ENCODE results near the gene RNF186.
A peak's percentile ranks its signal among the peaks of the same experiment; 100 is the strongest.
"Not testable (repeated sequence)": the region's sequence is repeated elsewhere in the genome, so short reads cannot be mapped to it uniquely, and the experiment has no call there.

RNF186 gene

DNA sequence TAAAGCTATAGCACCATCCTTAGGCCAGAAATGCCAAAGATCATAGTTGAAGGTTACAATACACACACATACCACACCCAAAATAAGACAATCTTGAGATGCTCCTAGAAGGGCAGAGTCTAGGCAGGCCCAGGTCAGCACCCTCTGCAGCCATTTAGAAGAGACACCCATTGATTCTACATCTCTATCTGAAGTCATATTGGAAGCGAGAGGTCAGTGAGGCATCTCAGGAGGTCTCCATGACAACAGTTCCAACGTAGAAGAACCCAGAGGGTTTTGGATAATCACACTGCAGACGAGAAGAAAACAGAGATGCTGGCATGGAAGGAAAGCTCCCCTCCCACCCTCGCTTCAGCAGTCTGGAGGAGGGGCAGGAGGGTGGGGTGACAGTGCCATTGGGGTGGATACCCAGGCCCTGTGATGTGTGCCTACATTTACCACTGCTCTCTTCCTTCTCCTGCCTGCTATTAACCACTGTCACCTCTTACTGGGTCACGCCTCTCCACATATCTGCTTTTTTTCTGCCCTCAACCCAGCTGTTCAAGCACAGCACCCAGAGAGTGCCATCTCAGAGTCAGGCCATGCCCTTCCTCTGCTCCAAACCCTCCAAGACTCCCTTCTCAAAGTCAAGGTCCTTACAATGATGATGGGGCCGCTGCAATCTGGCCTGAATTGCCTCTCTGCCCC, 21.6 kb downstream of the RNF186 start:
- DNase-seq, result no peak

DNA sequence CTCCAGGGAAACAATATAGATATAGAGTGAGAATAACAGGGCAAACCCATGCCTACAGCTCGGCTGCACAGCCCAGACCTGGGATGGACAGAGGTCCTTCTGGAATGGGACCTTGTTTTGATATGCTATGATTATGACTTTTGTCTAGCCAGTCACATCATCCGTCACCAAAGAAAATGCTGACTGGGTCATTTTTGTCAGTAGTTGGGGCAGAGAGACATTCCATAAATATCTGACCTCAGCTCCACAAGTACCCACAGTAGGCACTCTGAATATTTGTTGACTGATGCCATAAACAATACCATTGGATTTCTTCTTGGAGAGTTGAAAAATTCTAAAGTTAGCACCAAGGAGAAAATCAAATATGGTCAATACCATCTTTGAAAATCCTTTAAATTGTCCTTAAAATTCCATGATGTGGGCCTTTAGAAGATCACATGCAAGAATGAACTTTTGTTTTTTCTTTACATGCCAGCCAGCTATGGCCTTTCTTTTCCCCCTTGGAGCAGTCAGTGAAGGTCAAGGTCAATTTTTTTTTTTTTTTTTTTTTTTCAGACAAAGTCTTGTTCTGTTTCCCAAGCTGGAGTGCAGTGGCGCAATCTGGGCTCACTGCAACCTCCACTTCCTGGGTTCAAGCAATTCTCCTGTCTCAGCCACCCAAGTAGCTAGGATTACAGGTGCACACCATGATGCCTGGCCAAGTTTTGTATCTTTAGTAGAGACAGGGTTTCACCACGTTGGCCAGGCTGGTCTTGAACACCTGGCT, 22.7 kb downstream of the RNF186 start:
- no peak for DNase-seq

GRCh38 chr1:19790061-19790975, 24.8 kb downstream of the RNF186 start:
- DNase-seq, result not testable (repeated sequence)

DNA sequence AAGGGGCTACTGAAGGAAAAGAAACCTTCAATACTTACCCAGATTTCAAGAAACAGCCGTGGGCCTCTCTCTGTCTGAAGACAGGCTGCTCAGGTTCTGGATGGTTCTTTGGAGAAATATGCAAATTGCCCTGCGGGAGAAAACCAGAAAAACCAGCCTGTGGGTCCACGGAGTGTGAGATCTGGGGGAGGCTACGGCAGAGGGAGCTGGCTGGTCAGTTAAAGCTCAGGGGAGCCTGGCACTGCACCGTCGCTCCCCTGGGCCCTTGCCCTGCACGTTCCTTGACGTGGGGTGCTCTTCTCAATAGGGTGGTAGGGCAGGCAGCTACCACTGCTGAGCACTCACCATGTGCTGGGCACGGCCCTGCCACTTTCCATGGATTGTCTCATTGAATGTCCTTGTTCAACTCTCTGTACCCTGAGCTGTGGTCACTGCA, 28.1 kb downstream of the RNF186 start:
- DNase-seq, result no peak

- no peak for DNase-seq
These were observed 29.4 kb downstream of the RNF186 start for GRCh38 chr1:19785660-19786059.

GRCh38 chr1:19780267-19780877, 34.7 kb downstream of the RNF186 start:
- DNase-seq, result no peak

DNA sequence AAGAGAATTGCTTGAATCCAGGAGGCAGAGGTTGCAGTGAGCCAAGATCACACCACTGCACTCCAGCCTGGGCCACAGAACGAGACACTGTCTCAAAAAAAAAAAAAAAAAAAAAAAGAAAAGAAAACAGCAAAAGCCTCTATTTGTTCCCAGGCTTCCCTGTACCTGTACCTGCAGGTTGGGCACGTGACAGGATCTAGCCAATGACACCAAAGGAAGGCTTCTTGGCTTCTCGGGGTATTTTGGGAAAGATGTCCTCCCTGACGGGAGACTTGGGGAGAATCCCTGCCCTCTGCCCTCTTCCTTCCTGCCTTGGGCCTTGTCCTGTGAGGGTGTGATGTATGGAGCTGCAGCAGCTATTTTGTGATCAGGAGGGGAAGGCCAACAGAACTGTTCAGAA, 38.1 kb downstream of the RNF186 start:
- no peak for DNase-seq

DNA sequence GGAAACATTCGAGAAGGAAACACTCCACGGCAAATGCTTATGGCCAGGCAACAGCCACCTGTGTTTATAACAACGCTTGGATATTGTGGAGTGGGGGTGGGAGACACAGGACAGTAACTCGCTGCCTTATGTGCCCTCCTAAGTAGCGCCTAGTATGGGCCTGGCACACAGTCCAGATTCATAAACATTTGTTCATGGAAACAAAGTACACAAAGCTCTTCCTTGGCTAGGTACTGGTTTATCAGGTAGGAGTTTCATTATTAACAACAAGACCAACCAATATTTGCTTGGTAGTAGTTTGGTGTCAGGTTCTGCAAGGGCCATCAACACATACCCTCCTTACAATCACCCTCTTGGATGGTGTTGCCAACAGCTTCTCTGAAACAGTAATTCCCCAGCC, 38.8 kb downstream of the RNF186 start:
- DNase-seq, result no peak

- DNase-seq, result no peak
These were observed 39.3 kb downstream of the RNF186 start for GRCh38 chr1:19775831-19776230.

- DNase-seq, result no peak
These were observed 39.8 kb downstream of the RNF186 start for GRCh38 chr1:19775317-19775716.

DNA sequence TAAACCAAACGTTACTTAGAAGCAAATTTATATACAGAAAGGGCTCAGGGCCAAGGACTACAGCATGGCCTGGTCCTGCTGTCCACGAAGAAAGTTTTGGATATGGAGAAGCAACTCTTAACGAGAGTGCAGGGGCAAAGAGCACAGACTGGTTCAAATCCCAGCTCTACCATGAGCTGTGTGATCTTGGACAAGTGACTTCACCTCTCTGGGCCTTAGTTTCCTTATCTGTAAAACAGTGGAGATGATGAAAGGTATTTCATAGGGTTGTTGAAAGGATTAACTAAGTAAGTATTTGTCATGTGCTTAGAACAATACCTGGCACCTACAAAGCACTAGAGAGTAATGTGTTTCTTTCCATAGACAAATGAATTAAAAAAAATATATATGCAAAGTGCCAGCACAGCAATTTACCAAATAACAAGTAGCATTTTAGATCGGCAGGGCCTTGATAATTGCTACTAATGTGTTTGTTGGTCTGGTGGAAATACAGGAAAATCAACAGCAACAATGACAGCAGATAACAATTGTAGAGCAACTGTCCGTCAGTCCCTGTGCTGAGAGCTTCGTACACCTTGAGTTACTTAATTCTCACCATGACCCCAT, 40.8 kb downstream of the RNF186 start:
- DNase-seq, result no peak

- no peak for DNase-seq
These were observed 41.6 kb downstream of the RNF186 start for GRCh38 chr1:19773485-19773884.

DNA sequence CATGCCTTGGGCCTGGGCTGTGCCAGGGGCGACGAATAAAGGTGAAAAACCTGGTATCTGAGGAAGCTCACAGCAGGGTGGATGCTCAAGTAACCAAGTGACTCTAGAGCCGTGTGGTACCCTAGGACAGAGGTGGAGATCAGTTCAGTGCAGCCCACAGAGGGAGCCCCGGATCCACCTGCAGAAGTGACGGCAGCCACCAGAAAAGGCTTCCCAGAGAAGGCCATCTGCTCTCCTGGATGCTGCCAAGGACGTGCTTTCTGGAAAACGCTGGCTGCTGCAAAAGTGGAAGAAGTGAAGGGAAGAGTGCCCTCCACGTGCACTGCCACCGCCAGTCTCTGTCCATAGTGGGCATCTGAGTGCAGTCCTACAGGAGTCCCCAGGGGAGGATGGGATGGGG, 43.0 kb downstream of the RNF186 start:
- no peak for DNase-seq

DNA sequence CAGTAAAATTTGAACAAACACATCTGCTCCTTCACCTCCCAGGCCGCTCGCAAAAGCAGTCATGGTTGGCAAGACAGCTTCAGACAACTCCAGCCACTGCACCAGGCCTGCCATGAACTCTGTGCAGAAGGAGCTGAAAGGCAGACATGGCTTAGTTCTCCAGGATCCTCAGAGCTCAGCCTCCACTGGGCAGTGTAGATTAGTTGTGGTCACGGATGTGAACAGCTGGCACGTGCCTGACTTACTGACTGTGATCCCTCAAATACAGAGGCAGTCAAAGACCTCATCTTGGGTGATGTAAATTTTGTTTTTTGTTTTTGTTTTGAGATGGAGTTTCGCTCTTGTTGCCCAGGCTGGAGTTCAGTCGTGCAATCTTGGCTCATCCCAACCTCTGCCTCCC, 43.7 kb downstream of the RNF186 start:
- no peak for DNase-seq

GRCh38 chr1:19770436-19771190, 44.5 kb downstream of the RNF186 start:
- no peak for DNase-seq

DNA sequence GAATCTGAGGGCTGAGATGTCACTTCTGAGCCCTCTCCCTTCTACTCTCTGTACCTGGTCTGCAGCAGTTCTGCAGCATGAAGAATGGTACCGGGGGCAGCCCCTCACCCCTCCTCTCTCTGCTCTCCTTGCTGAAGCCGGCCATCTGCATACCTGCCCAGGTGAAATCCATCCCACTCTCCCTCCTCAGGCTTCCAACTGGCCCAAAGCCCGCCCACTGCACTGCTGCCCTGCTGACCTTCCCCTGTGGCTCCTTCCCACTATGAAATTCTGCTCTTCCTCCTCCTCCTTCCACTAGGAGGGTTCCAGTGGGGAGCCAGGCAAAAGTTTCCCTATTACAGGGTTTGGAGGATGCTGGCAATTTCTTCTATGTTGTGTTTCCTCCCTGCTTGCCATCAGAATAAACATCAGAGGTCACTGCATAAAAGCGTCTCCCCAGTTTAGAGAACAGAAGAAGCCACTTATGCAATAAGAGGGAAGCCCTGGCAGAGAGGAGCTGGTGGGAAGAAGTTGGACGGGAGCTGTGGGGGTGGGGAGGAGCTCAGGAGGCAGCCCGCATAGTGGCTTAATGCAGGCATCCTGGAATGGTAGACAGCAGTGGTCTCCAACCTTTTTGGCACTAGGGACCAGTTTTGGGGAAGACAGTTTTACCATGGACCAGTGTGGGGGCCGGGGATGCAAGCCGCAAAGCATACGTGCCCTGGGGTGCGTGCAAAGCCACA, 45.7 kb downstream of the RNF186 start:
- DNase-seq, result no peak

DNA sequence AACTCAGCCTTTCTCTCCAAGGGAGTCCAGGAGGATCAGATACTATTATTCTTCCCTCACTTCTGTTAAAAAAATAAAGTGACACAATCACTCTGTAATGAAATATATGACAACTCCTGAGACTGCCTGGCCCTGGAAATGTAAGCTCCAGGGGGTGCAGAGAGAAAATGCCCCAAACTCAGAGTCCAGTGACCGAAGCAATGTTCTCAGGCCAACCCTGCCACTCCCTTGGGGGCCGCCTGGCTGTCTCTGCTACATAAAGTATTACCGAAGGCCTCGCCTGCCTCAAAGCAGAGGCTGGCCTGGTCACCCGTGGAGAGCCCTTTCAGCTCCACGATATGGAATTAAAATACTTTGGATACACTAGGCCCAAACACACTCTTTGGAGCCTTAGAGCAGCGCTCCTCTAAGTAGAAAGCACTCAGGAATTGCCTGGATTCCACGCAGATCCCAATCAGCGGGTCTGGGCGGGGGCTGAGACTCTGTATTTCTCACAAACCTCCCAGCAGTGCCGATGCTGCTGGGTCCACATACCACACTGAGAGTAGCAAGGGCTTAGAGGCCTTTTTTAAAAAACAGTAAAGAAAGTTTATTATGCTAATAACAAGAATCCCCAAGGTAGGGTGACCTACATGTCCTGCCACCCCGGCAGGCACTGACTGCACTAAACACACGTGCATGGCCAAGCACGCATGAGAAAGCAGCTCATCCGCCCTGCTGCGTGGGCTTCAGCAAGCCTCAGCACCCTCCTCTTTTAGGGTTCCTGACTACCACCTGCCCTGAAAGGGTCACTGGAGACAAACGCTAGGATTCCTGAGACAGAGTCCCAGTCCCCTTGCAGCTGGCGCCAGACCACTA, 46.5 kb downstream of the RNF186 start:
- DNase-seq, result no peak

DNA sequence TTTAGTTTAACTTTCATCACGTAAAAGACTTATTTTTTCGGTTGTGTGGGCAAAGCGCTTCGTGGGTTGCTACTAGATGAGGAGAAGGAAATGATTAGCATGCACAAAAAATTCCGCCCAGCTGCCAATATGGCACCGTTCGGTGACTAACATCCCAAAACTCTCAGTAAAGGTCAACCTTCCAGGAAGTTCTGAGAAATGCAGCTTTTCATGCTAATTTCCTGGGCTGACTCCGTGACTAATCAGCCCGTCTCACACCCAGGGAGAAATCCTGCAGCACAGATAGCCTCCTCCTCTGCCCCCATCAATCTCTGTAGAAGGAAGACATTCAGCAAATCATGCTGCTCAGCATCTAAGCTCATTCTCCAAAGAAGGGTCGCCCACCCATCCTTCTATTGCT, 49.5 kb downstream of the RNF186 start:
- peak in 1 of 5 donors; percentile 21 for DNase-seq

GRCh38 chr1:19764848-19765247, 50.2 kb downstream of the RNF186 start:
- no peak for DNase-seq

Measured in T-helper 1 cell (primary cell).